GM18861 (cell line): Measurements from ENCODE around the gene NPEPPS.
"Not testable (repeated sequence)": the region's sequence is repeated elsewhere in the genome, so short reads cannot be mapped to it uniquely, and the experiment has no call there.

Experiments
- ATAC-seq: cut with Tn5 transposase; IDR thresholded peaks from one replicate; pipeline ENCODE4 v1.9.1; 2021; ENCODE audit not compliant: unreplicated experiment

Gene NPEPPS, protein sequence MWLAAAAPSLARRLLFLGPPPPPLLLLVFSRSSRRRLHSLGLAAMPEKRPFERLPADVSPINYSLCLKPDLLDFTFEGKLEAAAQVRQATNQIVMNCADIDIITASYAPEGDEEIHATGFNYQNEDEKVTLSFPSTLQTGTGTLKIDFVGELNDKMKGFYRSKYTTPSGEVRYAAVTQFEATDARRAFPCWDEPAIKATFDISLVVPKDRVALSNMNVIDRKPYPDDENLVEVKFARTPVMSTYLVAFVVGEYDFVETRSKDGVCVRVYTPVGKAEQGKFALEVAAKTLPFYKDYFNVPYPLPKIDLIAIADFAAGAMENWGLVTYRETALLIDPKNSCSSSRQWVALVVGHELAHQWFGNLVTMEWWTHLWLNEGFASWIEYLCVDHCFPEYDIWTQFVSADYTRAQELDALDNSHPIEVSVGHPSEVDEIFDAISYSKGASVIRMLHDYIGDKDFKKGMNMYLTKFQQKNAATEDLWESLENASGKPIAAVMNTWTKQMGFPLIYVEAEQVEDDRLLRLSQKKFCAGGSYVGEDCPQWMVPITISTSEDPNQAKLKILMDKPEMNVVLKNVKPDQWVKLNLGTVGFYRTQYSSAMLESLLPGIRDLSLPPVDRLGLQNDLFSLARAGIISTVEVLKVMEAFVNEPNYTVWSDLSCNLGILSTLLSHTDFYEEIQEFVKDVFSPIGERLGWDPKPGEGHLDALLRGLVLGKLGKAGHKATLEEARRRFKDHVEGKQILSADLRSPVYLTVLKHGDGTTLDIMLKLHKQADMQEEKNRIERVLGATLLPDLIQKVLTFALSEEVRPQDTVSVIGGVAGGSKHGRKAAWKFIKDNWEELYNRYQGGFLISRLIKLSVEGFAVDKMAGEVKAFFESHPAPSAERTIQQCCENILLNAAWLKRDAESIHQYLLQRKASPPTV

DNA sequence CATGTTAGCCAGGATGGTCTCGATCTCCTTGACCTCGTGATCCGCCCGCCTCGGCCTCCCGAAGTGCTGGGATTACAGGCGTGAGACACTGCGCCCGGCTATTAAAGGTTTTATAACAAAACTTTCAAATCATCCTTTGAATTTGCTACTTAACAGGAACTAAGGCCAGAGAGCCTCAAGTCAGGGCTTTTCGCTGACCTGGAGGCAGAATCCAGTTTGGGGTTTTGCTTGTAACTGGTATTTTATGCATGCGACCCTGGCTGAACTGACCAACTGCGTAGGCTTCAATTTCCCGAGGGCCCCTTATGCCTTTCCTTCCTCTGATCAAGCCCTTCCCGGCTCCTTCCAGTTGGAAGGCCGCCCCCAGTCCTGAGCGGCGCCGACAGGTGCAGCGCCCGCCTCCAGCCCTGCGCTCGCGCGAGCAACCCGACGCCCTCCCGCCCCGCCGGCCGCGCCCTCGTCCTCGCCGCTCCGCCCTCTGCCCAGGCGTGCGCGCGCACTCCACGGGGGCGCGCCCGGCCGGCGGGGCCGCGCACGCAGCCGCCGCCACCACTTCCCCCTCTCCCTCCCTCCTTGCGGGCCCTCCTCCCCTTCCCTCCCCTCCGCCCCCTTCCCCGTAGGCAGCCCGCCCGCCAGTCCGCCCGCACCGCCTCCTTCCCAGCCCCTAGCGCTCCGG is at the start of gene NPEPPS:
Gene NPEPPS (plus strand): TSS at position 552 of the 676 bp plus-strand sequence. CDS start 193 bp downstream, outside the sequence.
- ATAC-seq, result peak; percentile 58

DNA sequence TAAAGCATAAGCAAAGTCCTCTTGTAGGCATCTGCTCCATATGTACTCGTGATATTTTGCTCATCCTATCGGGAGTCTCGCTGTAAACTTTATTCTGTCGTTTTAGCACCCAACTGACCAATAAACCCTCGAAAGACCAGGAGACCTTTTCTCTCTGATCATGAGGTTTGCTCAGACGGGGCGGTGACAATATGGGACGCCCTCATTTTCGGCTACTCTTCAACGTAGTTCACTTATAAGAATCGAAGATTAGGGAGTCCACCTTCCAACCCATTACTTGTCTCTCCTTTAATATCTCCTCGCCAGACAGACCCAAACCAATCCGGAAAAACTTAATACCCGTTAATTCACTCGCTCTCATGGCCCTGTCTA is 39.1 kb upstream of the NPEPPS start:
- peak; percentile 6 for ATAC-seq

DNA sequence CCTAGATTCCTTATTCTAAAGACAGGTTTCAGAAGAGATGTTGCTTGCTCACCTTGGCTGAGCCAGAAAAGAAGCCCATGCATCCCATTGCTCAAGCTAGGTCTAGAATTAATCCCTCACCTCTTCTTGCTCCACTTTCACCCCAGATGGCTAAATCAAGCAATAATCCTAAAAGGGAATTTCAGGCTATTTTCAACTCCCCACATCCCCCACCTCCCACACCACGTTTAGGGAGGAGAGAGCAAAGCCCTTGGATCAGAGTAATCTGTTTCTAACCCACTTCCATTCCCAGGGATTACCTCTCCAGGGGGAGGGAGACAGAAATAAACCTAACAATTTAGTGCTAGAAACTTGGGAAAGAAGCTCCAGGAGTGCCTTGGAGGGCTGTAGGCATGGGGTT is 31.8 kb upstream of the NPEPPS start:
- ATAC-seq, result not testable (repeated sequence)

DNA sequence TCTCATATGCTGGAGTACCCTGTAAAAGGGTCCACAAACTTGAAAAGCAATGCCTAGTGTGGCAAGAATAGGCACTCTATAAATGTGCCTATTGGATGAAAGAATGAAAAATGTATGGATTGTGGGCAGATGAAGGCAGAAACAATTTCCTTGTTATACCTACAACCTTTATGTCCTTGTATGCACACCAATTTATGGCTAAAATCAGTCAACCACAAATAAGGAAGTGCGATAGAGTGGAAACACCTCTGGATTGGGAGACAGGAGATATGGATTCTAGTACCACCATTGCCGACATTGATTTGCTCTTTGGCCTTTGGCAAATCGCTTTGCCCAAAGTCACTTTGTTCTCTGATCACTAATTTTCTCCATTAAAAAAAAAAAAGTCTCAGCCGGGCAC is 31.4 kb upstream of the NPEPPS start:
- not testable (repeated sequence) for ATAC-seq

DNA sequence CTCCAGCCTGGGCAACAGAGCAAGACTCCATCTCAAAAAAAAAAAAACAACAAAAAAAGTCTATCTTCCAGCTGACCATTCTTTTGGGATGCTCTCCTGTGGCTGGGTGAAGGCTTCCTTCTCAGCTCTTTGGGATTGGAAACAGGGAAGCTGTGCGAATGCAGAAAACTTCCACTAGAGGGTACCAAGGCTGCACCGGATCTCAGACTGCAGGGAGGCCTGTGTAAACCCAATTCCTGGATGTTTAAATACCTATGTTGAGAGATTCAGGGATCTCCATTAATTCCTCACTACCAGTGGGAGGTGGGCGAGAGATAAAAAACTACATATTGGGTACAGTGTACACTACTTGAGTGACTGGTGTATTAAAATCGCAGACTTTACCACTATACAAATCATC is 30.3 kb upstream of the NPEPPS start:
- ATAC-seq, result not testable (repeated sequence)

DNA sequence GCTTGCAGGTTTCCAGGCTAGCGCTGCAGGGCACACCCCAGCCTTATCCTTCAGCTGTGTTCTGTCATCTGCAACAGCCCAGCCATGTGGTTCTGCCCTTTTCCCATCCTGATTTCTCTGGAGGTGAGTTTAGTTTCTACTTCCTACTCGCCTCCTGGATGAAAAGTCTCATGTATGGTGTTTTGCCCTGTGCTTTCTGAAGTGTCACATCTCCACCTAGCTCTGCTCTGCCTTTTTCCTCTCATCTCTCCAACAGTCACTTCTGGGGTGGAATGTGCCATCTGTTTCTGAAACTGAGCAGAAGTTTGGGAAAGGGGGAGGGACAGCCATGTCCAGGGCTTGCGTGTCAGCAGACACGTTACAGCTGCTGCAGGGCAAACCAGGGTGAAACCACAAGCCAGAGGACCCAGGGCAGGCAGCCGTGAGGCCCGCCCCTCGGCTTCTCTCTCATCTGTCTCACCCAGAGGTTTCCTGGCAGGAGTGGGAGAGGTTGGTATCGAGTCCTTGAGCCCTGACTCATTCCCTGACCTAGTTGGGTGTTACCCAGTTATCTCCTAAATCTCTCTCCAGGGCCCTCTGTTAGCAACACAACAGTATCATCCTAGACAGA is 28.7 kb upstream of the NPEPPS start:
- ATAC-seq, result peak; percentile 43

DNA sequence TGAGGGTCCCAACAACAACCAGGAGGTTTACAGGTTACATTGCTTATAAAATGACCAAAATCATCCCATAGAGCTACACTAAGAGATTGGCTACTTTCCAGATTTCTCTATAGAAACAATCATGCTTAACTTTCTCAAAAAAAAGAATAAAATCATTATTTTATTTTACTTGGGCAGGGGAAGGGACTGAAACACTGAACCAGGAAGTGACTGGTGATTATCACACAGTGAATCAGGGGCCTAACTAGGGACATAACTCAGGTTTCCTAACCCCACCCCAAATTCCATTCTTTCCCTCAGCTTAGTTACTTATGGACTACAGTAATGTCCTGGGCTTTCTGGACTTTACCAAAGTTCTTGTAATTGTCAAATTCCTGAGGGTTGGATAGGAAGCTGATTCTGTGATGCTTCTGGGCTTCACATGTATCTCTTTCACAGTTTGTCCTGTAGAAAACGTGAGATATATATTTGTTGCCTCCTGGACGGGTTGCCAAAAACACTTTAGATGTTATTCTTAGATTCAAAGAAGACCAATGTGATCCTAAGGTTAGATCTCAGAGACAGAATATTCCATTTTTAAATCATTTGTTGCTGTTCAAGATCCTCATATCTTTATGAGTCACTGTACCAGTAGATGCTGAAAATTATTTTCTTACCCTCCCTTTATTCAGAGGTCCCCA is 28.0 kb upstream of the NPEPPS start:
- not testable (repeated sequence) for ATAC-seq

DNA sequence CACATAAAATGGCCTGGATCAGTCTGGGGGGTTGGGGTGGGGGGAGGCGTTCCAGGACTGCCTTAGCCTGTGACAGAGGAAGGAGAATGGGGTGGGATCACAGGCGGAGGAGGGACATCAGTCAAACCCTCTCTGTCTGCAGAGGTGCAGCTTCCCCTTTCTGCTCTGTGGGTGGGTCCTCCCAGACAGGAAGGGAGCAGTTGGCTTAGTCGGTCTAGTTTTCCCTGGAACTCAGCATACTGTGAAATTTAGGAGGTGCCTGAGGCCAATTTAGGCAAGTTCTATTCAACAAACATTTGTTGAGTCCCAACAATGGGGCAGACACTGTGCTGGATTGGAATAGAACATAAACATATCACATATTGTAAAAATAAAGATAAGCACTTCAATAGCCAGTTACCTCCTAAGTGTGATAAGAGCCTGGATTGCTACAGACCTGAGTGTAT is 19.2 kb upstream of the NPEPPS start:
- ATAC-seq, result not testable (repeated sequence)

DNA sequence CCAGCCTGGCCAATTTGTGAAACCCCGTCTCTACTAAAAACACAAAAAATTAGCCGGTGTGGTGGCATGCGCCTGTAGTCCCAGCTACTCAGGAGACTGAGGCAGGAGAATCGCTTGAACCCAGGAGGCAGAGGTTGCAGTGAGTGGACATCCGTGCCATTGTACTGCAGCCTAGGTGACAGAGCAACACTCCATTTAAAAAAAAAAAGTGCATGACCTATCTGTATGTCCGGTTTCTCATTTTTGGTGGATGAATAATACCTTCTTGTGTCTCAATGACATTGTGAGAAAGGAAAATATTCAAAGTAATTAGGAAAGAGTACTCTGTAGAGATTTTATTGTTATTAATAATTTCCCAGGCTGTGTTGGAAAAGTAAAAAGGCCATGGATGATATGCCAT is 17.6 kb upstream of the NPEPPS start:
- not testable (repeated sequence) for ATAC-seq

DNA sequence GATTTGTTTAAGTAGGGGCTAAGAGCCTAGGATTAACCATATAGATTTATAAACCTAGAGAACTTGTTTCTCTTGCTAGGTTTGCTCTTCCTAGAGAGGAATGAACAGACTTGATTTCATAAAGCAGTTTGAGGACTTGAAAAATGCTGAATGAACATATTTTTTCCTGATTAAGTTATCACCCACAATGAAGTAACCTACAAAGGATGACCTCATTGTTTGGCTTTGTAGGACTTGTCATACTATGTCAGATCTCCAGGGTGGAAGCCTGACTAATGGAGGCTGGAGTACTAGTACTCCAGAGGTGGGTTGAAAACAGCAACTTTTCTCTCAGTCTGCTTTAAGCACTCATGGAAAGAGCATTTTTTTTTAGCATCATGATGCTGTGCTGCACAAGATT is 12.0 kb upstream of the NPEPPS start:
- not testable (repeated sequence) for ATAC-seq

DNA sequence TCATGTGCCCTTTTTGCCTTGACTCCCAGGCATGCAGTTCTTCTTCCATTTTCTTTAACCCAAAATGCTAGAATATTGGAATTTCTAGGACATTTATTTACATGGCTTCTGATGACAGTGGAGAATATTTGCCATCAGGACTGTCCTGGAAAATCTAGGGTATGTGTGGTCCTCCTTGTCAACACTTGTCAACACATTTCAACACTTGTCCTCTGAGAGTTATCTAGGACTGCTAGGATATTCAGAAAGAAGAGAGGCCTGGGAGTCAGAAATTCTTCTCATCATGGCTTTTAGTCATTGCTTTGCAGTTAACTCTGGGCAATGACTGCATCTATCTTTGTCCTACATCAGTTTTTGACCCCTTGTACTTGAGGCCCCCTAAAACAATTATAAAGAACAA is 11.5 kb upstream of the NPEPPS start:
- not testable (repeated sequence) for ATAC-seq

DNA sequence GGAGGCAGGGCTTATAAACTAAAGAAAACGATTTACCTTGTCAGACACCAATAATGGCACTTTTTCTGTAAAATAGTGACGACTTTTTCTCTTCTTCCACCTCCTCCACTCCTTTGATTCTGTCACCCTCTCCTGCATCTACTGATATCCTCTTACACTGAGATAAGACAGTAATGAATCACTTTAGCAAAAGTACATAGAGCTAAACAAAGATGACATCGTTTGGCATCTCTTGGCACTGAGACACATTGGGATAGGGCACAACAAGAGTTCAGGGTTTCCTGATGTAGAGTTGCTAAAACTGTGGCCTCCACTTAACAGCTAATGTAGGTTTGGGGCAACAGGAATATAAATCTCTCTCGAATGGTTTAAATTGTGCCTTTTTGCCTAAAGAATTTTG is 10.6 kb upstream of the NPEPPS start:
- not testable (repeated sequence) for ATAC-seq

DNA sequence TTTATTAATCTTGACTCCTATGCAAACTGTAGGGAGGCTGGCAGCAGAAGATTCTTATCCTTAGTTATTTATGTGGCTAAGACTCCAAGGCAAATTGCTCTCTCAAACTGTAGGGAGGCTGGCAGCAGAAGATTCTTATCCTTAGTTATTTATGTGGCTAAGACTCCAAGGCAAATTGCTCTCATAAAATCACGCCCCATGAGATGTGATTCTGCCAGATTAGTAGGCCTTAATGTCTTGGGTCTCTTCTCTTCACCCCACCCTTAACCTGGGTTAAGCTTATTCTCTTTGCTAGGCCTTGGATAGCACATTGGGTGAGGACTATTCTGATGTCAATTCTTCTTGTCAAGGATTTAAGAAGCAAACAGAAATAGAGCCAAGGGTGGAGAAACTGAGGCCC is 9.5 kb upstream of the NPEPPS start:
- not testable (repeated sequence) for ATAC-seq

DNA sequence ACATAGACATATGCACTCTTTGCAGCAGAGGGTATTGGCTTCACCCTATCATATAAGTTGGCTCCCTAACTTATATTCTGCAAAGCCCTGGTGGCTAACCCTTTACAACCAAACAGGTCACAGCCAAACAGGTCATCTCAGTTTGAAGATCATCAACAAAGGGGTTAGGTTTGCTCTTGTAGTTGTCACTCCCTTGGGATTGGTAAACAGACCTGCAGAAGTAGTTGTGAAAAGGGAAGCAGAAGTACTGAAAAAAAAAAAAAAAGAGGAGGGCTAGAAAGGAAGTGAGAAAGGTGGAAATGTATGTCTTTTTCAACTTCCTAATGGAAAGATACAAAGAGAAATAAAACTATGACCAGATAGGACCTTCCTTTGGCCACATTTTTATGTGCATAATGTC is 8.6 kb upstream of the NPEPPS start:
- not testable (repeated sequence) for ATAC-seq

DNA sequence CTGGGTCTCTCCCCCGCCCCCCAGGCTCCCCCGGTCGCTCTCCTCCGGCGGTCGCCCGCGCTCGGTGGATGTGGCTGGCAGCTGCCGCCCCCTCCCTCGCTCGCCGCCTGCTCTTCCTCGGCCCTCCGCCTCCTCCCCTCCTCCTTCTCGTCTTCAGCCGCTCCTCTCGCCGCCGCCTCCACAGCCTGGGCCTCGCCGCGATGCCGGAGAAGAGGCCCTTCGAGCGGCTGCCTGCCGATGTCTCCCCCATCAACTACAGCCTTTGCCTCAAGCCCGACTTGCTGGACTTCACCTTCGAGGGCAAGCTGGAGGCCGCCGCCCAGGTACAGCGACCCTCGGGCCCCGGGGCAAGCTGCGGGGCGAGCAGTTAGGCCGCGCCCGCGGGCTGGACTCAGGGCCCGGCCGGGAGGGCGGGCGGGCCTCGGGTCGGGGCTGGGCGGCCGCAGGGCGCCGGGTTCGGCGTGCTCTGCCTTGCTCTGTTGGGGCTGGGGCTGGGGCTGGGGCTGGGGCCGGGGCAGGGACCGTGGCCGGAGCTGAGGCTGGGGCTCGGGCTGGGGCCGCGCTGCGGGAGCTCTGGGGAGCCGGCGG is 419 bp downstream of the NPEPPS start:
- ATAC-seq, result not testable (repeated sequence)

DNA sequence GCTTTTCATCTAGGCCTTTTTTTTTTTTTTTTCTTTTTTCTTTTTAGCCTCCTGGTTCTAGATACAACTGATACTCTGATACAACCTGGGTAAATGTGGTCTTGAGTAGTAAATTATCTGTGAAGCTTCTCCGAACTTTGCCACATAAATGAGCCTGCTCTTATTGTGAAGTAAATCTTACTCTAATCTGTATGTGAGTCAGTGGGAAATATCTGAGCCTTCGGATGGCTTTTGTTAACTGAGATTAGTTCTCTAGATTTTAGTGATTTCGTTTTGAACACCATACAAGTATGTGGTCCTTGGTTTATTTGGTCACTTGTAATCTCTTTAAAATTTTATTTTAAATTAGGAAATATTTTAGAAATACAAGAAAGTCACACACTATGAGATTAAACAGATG is 8.2 kb downstream of the NPEPPS start:
- not testable (repeated sequence) for ATAC-seq

DNA sequence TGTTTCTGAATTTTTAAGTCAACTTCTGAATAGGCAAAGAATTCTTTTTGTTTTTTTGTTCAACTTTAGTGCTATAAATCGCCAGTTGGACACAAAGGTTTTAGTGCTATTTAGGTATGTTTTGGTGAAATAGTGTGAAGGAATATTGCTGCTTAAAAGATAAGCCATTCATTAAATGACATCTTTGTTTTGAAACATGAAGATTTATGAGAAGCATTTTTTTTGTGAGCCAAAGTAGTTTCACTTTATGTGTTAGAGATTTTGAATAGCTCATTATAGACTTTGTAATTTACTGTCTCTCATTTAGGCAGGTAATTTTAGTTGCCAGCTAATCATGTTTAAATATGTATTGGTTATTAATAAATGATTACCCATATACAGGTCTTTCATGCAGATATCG is 10.8 kb downstream of the NPEPPS start:
- ATAC-seq, result not testable (repeated sequence)

DNA sequence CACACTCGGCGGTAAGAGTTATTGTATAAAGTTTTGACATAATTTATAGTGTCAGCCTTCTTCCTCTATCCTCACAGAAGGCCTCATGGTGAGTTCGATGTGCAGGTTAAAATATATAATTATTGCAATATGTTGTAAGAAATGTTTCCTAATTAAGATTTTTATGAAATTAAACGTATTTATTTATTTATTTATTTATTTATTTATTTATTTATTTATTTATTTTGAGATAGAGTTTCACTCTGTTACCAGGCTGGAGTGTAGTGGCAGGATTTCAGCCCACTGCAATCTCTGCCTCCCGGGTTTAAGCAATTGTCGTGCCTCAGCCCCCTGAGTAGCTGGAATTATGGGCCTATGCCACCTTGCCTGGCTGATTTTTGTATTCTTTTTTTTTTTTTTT is 13.4 kb downstream of the NPEPPS start:
- ATAC-seq, result not testable (repeated sequence)

DNA sequence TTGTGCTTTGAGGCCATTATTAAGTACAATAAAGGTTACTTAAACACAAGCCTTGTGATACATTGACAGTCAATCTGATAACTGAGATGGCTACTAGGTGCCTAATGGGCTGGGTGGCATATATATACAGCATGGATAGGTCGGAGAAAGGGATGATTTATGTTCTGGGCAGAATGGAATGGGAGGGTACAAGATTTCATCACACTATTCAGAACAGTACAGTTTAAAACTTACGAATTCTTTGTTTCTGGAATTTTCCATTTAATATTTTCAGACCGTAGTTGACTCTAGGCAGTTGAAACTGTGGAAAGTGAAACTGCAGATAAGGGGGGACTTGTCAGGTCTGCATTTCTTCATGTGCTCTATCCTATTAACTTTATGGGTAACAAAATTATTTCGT is 23.8 kb downstream of the NPEPPS start:
- not testable (repeated sequence) for ATAC-seq

DNA sequence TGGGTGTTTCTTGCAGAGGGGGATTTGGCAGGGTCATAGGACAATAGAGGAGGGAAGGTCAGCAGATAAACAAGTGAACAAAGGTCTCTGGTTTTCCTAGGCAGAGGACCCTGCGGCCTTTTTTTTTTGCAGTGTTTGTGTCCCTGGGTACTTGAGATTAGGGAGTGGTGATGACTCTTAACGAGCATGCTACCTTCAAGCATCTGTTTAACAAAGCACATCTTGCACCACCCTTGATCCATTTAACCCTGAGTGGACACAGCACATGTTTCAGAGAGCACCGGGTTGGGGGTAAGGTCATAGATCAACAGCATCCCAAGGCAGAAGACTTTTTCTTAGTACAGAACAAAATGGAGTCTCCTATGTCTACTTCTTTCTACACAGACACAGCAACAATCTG is 25.2 kb downstream of the NPEPPS start:
- not testable (repeated sequence) for ATAC-seq
